CD4-positive, alpha-beta T cell treated with Interleukin-12 subunit alpha and Interleukin-12 subunit beta, for 1 hour (primary cell): ENCODE results near the gene PCBP3.

ENCODE experiments used
- DNase-seq: peaks from one replicate; pipeline ENCODE4 v3.0.0-alpha.2; 2020

Gene PCBP3

DNA sequence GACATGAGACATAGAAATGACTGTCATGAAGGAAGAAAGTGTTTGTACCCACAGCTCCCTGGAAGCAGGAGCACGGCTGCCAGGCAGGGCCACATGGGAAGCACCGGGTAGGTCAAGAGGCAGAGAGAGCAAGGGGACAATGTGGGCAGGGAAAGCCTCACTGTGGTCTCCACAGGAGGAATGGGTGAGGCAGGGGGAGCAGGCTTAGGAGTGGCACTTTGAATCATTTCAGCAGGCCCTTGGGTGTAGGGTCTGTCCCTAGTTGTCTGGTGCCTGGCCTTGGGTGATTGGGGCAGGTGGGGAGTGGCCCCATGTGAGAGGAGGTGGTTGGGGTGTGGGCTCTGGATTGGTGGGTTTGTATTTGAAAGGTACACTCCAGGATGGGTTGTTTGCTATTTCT, 83.9 kb downstream of the PCBP3 start:
- no peak for DNase-seq

DNA sequence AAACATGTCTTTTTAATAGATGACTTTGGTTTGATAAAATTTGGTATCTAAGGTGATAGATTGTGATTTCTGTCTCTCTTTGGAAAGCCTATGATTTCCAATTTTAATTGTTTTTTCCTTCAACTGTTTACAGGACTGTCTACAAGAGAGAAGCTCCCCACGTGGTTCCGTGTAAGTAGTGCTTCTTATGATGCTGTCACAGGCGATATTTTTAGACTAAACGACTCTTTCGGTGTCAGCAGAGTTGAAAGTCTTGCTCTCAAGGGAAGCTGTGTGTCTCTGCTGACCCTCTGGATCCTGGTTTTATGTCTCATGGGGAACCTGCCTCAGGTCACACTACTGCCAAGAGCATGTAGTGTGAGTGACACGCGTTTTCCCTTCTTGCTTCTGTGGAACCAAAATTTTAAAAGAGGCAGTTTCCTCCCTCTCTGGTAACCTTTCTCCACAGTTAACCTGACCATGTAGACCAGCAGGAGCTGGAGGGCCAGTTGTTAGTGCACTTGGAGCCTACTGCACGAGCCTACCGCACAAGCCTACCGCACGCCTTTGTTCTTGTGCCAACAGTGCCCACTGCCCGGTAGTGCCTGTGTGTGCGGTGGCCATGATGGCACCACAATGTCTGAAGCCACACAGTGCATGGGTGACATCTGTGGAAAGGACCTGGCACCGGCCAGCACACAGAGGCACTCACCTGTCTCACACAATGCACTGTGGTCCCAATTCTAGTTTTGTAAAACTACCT, 91.9 kb downstream of the PCBP3 start:
- DNase-seq: no peak

DNA sequence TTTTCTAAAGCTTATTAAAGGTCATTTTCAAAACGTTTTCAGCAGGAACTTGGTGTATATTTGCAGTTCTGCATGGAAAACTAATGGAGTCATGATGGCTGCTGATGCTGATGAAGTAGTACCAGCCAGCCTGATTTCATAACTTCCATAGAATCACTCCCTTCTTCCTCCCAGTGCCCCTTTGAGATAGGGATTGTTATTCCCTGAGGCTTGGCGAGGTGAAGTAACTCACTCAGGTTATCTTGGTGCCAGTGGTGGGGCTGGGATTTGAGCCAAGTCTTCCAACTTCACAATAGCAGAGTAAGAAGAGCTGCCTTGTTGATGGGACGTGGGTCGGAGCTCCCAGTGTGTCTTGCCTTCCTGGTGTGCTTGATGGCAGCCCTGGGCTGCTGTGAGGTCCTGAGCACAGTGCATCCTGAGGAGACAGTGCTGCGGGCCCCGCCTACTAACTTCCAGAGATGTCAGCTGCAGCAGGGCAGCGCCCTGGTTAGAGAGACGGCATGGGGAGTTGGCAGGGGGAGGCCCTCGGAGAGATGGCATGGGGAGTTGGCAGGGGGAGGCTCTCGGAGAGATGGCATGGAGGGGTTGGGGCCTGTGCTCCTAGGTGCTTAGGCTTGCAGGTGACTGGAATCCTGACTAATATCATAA, 92.6 kb downstream of the PCBP3 start:
- no peak for DNase-seq

DNA sequence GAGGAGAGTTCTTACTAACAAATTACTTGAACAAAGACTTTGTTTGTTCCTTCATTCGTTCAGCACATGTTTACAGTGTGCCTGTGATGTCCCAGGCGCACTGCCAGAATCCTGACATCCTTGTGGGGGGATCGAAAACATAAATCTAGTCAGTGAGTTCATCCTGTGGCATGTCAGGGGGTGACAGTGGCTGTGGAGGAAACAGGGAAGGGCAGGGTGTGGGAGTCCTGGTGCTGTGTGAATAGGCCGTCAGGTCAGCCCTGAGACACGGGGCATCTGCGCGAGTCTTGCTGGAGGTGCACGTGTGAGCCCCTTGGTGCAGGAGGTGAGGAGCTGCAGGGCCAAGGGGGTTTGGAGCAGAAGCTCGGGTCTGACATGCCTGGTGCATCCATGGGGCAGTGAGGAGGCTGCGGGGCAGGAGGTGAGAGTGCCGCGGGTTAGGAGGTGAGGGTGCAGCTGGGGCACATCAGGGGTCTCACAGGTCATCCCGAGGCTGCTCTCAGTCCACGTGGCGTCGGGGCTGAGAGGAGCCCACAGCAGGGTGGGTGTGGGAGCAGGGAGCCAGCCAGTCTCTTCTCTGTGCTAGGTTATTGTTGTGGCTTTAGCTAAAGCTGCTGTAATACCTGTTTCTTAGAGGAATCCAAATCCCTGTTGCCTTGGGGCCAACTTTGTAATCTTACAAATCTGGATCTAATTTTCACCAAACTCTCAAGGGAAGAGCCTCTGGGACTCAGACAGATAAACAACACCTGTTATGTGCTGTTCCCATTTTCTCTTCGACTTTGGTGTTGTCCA, 93.4 kb downstream of the PCBP3 start:
- no peak for DNase-seq

GRCh38 chr21:45737485-45738166, 94.1 kb downstream of the PCBP3 start:
- DNase-seq: no peak

DNA sequence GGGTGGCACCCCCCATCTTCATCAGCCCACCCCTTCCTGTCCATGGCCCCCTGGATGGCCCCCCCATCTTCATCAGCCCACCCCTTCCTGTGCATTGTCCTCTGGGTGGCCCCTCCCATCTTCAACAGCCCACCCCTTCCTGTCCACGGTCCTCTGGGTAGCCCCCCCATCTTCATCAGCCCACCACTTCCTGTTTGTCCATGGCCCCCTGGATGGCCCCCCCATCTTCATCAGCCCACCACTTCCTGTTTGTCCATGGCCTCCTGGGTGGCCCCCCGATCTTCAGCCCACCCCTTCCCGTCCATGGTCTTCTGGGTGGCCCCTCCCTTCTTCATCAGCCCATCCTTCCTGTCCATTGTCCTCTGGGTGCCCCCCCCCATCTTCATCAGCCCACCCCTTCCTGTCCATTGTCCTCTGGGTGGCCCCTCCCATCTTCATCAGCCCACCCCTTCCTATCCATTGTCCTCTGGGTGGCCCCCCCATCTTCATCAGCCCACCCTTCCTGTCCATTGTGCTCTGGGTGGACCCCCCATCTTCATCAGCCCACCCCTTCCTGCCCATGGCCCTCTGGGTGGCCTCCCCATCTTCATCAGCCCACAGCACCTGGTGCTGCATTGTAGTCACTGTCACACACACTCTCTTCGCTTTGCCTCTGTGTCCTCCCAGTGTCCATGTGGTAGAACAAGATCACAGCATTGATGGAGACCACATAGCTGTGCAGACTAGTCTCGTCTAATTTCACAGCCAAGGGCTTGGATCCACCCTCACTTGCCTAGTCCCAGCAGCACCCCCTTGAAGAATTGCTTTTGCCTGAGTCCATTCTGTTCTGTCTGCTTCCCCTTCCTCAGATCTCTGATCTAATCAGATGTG, 95.9 kb downstream of the PCBP3 start:
- no peak for DNase-seq

- DNase-seq: no peak
Measured at GRCh38 chr21:45740088-45740440, 96.5 kb downstream of the PCBP3 start.

- no peak for DNase-seq
Measured at GRCh38 chr21:45740491-45741357, 97.2 kb downstream of the PCBP3 start.

- no peak for DNase-seq
Measured at GRCh38 chr21:45741691-45742090, 98.2 kb downstream of the PCBP3 start.

GRCh38 chr21:45742247-45742646, 98.7 kb downstream of the PCBP3 start:
- no peak for DNase-seq

DNA sequence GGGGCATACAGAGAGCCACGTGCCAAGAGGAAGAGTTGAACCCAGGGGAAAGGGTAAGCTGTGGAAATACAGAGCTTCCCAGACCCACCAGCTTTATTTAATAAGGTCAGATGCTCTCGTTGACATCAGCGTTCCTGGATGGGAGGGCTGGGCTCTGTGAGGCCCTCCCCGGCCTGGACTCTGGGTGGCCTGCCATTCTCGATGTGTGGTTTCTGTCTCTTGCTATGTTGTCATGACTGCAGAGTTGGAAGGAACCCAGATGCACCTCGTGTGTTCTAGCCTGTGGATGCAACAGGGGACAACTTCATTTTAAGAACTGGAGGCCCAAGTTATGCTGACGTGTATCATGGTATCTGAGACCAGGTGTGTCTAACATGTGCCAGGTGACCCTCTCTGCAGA, 101.7 kb downstream of the PCBP3 start:
- DNase-seq: no peak

DNA sequence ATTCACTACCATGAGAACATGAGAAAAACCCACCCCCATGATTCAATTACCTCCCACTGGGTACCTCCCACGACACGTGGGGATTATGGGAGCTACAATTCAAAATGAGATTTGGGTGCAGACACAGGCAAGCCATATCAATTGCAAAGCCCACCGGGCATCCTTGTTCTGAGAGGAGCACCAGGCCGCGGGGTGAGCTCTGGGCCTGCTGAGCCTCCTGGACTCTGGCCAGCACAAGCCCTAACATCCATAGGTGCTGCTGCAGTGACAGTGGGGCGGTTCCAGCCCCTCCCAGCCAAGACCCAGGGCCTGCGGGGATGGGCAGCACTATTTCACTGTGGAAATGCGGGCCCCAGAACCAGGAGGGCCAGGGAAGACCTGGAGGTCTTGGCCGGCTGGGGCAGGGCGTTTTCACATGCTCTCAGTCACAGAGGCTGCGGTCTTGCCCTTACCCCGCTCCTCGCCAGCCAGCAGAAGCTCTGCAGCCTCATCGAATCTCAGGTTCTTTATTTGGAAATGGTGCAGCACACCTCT, 103.8 kb downstream of the PCBP3 start:
- DNase-seq: no peak

- DNase-seq: no peak
Measured at GRCh38 chr21:45747802-45748445, 104.4 kb downstream of the PCBP3 start.

DNA sequence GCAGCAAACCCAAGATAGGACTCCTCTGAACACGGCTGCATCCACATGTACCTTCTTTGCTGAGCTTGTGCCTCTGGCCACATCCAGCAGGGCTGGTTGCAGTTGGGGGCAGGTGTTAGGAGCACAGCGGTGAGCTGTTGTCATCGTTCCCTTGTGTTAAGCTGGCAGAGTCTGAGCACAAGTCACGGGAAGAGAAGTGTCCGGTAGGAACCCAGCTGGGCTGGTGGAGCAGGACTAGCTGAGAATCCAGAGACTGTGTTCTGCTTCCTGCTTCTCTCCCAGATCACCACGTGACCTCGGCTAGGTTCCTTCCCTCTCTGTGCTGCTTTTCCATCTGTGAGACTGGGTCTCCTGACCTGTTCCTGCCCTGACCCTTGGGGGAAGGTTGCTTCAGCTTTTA, 105.1 kb downstream of the PCBP3 start:
- DNase-seq: no peak

- DNase-seq: no peak
Measured at GRCh38 chr21:45749974-45750373, 106.4 kb downstream of the PCBP3 start.

- no peak for DNase-seq
Measured at GRCh38 chr21:45750936-45751335, 107.4 kb downstream of the PCBP3 start.

DNA sequence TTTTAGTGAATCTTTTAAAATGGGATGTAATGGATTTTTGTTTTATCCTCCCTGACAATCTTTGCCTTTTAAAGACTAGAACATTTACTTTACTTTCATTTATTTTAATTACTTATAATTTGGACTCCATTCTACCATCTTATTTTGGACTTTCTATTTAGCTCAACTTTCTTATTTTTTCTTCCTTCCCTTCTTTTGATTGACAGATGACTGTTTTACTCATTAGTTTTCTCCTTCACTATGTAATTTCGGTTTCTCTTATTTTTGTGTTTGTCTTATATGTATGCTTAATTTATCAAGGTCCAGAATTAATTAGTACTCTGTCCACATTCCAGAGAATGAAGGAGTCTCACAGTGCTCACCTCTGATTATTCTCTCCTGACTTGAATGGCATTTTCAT, 109.9 kb downstream of the PCBP3 start:
- no peak for DNase-seq

DNA sequence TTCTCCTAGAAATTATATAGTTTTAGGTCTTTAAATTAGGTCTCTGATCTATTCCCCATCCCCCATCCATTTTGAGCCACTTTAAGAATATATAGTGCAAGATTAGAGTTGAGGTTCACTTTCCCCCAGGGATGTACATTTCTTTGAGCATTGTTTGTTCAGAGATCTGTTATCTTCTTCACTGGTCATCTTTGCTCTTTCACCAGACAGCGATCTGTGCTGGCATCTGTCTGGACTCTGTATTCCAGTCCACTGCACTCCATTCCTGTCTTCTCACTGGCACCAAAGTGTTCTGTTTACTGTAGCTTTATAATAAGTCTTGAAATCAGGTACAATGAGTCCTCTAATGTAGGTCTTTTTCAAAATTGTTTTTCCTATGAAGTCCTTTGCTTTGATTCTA, 112.5 kb downstream of the PCBP3 start:
- no peak for DNase-seq

DNA sequence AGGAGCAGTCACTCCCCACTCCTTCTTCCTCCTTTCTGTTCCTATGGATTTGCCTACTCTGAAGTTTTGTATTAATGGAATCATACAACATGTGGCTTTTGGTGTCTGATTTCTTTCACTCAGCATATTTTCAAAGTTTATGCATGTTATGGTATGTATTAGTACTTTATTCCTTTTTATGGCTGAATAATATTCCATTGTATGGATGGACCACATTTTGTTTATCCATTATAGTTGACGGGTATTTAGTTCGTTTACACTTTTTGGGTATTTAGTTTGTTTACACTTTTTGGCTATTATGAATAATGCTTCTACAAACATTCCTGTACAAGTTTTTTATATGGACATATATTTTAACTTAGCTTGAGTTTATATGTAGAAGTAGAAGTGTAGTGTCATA, 113.1 kb downstream of the PCBP3 start:
- DNase-seq: no peak

DNA sequence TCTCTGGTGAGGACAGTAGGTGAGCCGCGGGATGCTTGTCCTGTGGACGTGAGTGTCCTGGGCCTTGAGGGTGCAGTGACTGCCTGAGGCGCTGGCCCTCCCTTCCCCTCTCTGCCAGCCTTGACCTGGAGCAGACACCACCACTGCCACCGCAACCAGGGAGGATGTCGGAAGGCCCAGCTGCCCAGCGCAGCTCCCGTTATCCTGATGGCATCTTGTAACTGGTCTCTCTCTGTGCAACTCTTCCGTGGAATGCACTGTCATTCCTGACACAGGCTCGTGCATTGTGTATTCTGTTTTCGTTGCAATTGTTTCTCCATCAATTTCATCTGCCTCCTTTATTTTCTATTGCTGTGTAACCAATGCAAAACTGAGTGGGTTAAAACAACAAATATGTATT, 118.2 kb downstream of the PCBP3 start:
- DNase-seq: no peak

GRCh38 chr21:45763074-45763473, 119.5 kb downstream of the PCBP3 start:
- DNase-seq: no peak
